H1 (cell line): ENCODE results near the gene BPIFA2. TPM values are rescaled to one million over a fixed set of nuclear protein-coding genes. Genes with fewer than 3 reads are reported as not detected.

Experiments used
- polyA plus RNA-seq, 7 experiments: library from polyadenylated mRNA; depleted of rRNA in 3 of 7; stranded (reverse) in 5 of 7; unstranded in 2 of 7; fragments of >200 nt in 5 of 7; fragments of 200-250 nt in 2 of 7; gene quantifications; 1 replicate in 5 of 7; 2 replicates in 1 of 7; 4 replicates in 1 of 7; pipeline versions ENCODE4 v1.2.1 to v1.2.3, GENCODE V29; 2011 to 2013; ENCODE audit warnings: missing spikeins in 2 of 7, mixed read lengths in 2 of 7
- total RNA-seq: library from RNA; stranded (reverse); fragmentation: NEBNext Ultra II Directional; extraction: Animal tissue kit (Norgen Biotek cat#: 25700); gene quantifications from 2 replicates; pipeline ENCODE4 v1.2.1, GENCODE V29; 2021

Gene BPIFA2
- total and polyA plus RNA-seq, 2 of the 8 experiments (the other 6 are each of a cell fraction or from before 2014, with no cell fraction given), result not detected

Other genes starting within 250 kb of the BPIFA2 start
- not detected in 2 replicates for gene SUN5, start 163.7 kb upstream of the BPIFA2 start, total RNA-seq
- gene SUN5, start 163.7 kb upstream of the BPIFA2 start, polyA plus RNA-seq (2011; rRNA removed), result not detected in 2 replicates
- not detected in 2 replicates for gene BPIFB2, start 160.5 kb upstream of the BPIFA2 start, total RNA-seq
- not detected in 2 replicates for gene BPIFB2, start 160.5 kb upstream of the BPIFA2 start, polyA plus RNA-seq (2011; rRNA removed)
- not detected in 2 replicates for gene BPIFB6, start 136.5 kb upstream of the BPIFA2 start, total RNA-seq
- not detected in 2 replicates for gene BPIFB6, start 136.5 kb upstream of the BPIFA2 start, polyA plus RNA-seq (2011; rRNA removed)
- not detected in 2 replicates for gene BPIFB3, start 114.3 kb upstream of the BPIFA2 start, total RNA-seq
- 0.16 TPM in 1 of 2 replicates, not detected in the other for gene BPIFB3, start 114.3 kb upstream of the BPIFA2 start, polyA plus RNA-seq (2011; rRNA removed)
- gene BPIFB4, start 88.5 kb upstream of the BPIFA2 start, total RNA-seq, result not detected in 2 replicates
- gene BPIFB4, start 88.5 kb upstream of the BPIFA2 start, polyA plus RNA-seq (2011; rRNA removed), result 0.17 TPM in 1 of 2 replicates, not detected in the other
- gene BPIFA3, start 49.2 kb downstream of the BPIFA2 start, total RNA-seq, result not detected in 2 replicates
- not detected in 2 replicates for gene BPIFA3, start 49.2 kb downstream of the BPIFA2 start, polyA plus RNA-seq (2011; rRNA removed)
- gene BPIFA1, start 67.8 kb downstream of the BPIFA2 start, total RNA-seq, result not detected in 2 replicates
- gene BPIFA1, start 67.8 kb downstream of the BPIFA2 start, polyA plus RNA-seq (2011; rRNA removed), result not detected in 2 replicates
- gene BPIFB1, start 115.1 kb downstream of the BPIFA2 start, total RNA-seq, result not detected in 2 replicates
- not detected in 2 replicates for gene BPIFB1, start 115.1 kb downstream of the BPIFA2 start, polyA plus RNA-seq (2011; rRNA removed)
- gene CDK5RAP1, start 233.4 kb downstream of the BPIFA2 start, total RNA-seq, result 42.0 and 46.6 TPM in 2 replicates
- gene CDK5RAP1, start 233.4 kb downstream of the BPIFA2 start, polyA plus RNA-seq (2011; rRNA removed), result 37.8 and 42.4 TPM in 2 replicates